WTC11 (cell line): Measurements from ENCODE around the gene MVP. TPM values are rescaled to one million over a fixed set of nuclear protein-coding genes. Genes with fewer than 3 reads are reported as not detected.

Experiments
- ATAC-seq: fragments of 200-7000 bp; cut with Tn5 transposase; 2 replicates; pipeline ENCODE4 v1.10.0; 2021; ENCODE audit warnings: mild to moderate bottlenecking, moderate library complexity
- CTCF ChIA-PET: fragments of 300-600 bp; sonication (Branson Sonifier 250); formaldehyde crosslinking; loops from one replicate; lab custom pipeline; 2021; ENCODE audit warnings: antibody characterized with exemption; lab: Charles Lee
- POLR2A ChIA-PET: fragments of 350-600 bp; sonication (Branson Sonifier 250); formaldehyde crosslinking; loops from one replicate; lab custom pipeline; 2021; ENCODE audit warnings: antibody characterized with exemption; lab: Charles Lee
- DNase-seq: peaks from one replicate; pipeline ENCODE4 v3.0.0; 2021; ENCODE audit warnings: low spot score
- H3K27ac Mint-ChIP-seq: 2 replicates; pipeline ENCODE4 v1.8.0; 2021; ENCODE audit warnings: mixed read lengths
- H3K27me3 Mint-ChIP-seq: 2 replicates; pipeline ENCODE4 v1.8.0; 2021; ENCODE audit warnings: low read depth, mild to moderate bottlenecking, moderate library complexity, mixed read lengths
- H3K36me3 Mint-ChIP-seq: 2 replicates; pipeline ENCODE4 v1.8.0; 2021; ENCODE audit warnings: mixed read lengths
- H3K4me1 Mint-ChIP-seq: 2 replicates; pipeline ENCODE4 v1.8.0; 2022; ENCODE audit warnings: mixed read lengths
- H3K4me3 Mint-ChIP-seq: 2 replicates; pipeline ENCODE4 v1.8.0; 2021; ENCODE audit warnings: mild to moderate bottlenecking, moderate library complexity, mixed read lengths
- H3K9me3 Mint-ChIP-seq: 2 replicates; pipeline ENCODE4 v1.8.0; 2021; ENCODE audit warnings: mixed read lengths
- ARID4B ChIP-seq: sonication (generic); formaldehyde crosslinking; IDR thresholded peaks from 2 replicates; pipeline ENCODE4 v1.8.0; 2023; ENCODE audit warnings: missing genetic modification reagents, mild to moderate bottlenecking, borderline replicate concordance
- E2F1 ChIP-seq: sonication (generic); formaldehyde crosslinking; IDR thresholded peaks from 2 replicates; pipeline ENCODE4 v1.8.0; 2022; ENCODE audit warnings: mild to moderate bottlenecking, missing genetic modification reagents
- ETV6 ChIP-seq: sonication (generic); formaldehyde crosslinking; IDR thresholded peaks from 2 replicates; pipeline ENCODE4 v1.8.1; 2022; ENCODE audit warnings: mild to moderate bottlenecking, missing genetic modification reagents
- FOXP4 ChIP-seq: sonication (generic); formaldehyde crosslinking; IDR thresholded peaks from 2 replicates; pipeline ENCODE4 v1.8.0; 2022; ENCODE audit warnings: mild to moderate bottlenecking, missing genetic modification reagents
- IRF1 ChIP-seq: sonication (generic); formaldehyde crosslinking; IDR thresholded peaks from 2 replicates; pipeline ENCODE4 v1.8.0; 2023; ENCODE audit warnings: missing genetic modification reagents
- KAT7 ChIP-seq: sonication (generic); formaldehyde crosslinking; IDR thresholded peaks from 2 replicates; pipeline ENCODE4 v1.8.1; 2023; ENCODE audit warnings: missing genetic modification reagents, mild to moderate bottlenecking, borderline replicate concordance
- NFATC4 ChIP-seq: fragments of 250-450 bp; sonication (Bioruptor Pico); IDR thresholded peaks from 2 replicates; pipeline ENCODE4 v1.9.0; 2021; ENCODE audit warnings: mild to moderate bottlenecking
- NR3C1 ChIP-seq: sonication (generic); formaldehyde crosslinking; conservative IDR thresholded peaks from 2 replicates; pipeline ENCODE4 v1.8.1; 2023; ENCODE audit warnings: low read depth, mild to moderate bottlenecking, missing genetic modification reagents
- PRDM15 ChIP-seq: sonication (generic); formaldehyde crosslinking; IDR thresholded peaks from 2 replicates; pipeline ENCODE4 v1.8.0; 2022; ENCODE audit warnings: missing genetic modification reagents
- PRRX2 ChIP-seq: fragments of 250-450 bp; sonication (Bioruptor Pico); IDR thresholded peaks from 2 replicates; pipeline ENCODE4 v1.8.0; 2021; ENCODE audit warnings: mild to moderate bottlenecking
- RELA ChIP-seq: sonication (generic); formaldehyde crosslinking; IDR thresholded peaks from 2 replicates; pipeline ENCODE4 v1.8.1; 2022; ENCODE audit warnings: missing genetic modification reagents, mild to moderate bottlenecking, borderline replicate concordance
- STAT6 ChIP-seq: sonication (generic); formaldehyde crosslinking; conservative IDR thresholded peaks from 2 replicates; pipeline ENCODE4 v1.8.1; 2023; ENCODE audit warnings: mild to moderate bottlenecking, low read depth, missing genetic modification reagents, moderate library complexity
- TCF7 ChIP-seq: sonication (generic); formaldehyde crosslinking; IDR thresholded peaks from 2 replicates; pipeline ENCODE4 v1.8.0; 2022; ENCODE audit warnings: mild to moderate bottlenecking, low read depth, missing genetic modification reagents, moderate library complexity
- USF1 ChIP-seq: sonication (generic); formaldehyde crosslinking; IDR thresholded peaks from 2 replicates; pipeline ENCODE4 v1.8.0; 2022; ENCODE audit warnings: mild to moderate bottlenecking, missing genetic modification reagents
- ZBTB21 ChIP-seq: sonication (generic); formaldehyde crosslinking; IDR thresholded peaks from 2 replicates; pipeline ENCODE4 v1.8.1; 2023; ENCODE audit warnings: mild to moderate bottlenecking, missing genetic modification reagents, borderline replicate concordance
- ZNF232 ChIP-seq: sonication (generic); formaldehyde crosslinking; IDR thresholded peaks from 2 replicates; pipeline ENCODE4 v1.8.0; 2022; ENCODE audit warnings: mild to moderate bottlenecking, missing genetic modification reagents
- ZNF512 ChIP-seq: sonication (generic); formaldehyde crosslinking; IDR thresholded peaks from 2 replicates; pipeline ENCODE4 v1.8.1; 2022; ENCODE audit warnings: missing genetic modification reagents, borderline replicate concordance
- total RNA-seq: library from RNA; stranded (reverse); gene quantifications from 3 replicates; pipeline ENCODE4 v1.2.3, GENCODE V29; 2021

MVP gene
- total RNA-seq, 1 experiment from 2014 or later, result 10.8 TPM

GRCh38 chr16:29790183-29790948, 29.9 kb upstream of the MVP start, which contains the start of gene KIF22:
KIF22 (plus strand) TSS chr16:29790751; CDS start chr16:29790760, 9 bp downstream.
- CTCF ChIA-PET, result interaction anchor here (0.5 to 2.7 kb wide), 35 partner anchors 12 to 1698 kb away, joined by 3 to 28 read pairs (median 5); partner anchors contain the start of genes ASPHD1, CDIPT, MAZ and PAGR1
- peaks cover 25% of the 10 kb centered on the region for H3K4me1 Mint-ChIP-seq
- POLR2A ChIA-PET, result interaction anchor here (0.6 to 1.6 kb wide), 11 partner anchors 12 to 241 kb away, joined by 3 to 6 read pairs (median 4); partner anchors contain the start of genes MAZ and SPN
- no peak for TF ChIP-seq NFATC4 (CRISPR knock-in tag)
- TF ChIP-seq ZNF232 (CRISPR knock-in tag), result peak; percentile 87
- TF ChIP-seq PRDM15 (CRISPR knock-in tag), result 0 out of 2 replicates have a peak, but pooled peaks have one; percentile 21
- TF ChIP-seq FOXP4 (CRISPR knock-in tag), result no peak; the same call in 1 of the 2 replicates
- TF ChIP-seq STAT6 (CRISPR knock-in tag), result no peak
- TF ChIP-seq USF1 (CRISPR knock-in tag), result peak; percentile 43
- 0 out of 2 replicates have a peak, but pooled peaks have one; percentile 42 for TF ChIP-seq RELA (CRISPR knock-in tag)
- no peak for TF ChIP-seq TCF7 (CRISPR knock-in tag)
- TF ChIP-seq ZNF512 (CRISPR knock-in tag), result no peak
- peak; percentile 92 for TF ChIP-seq ETV6
- TF ChIP-seq KAT7 (CRISPR knock-in tag), result peak; percentile 33; the same call in 1 of the 2 replicates
- no peak for TF ChIP-seq ZBTB21
- TF ChIP-seq NR3C1, result no peak
- TF ChIP-seq IRF1 (CRISPR knock-in tag), result 0 out of 2 replicates have a peak, but pooled peaks have one; percentile 50
- no peak for TF ChIP-seq PRRX2 (CRISPR knock-in tag)
- TF ChIP-seq E2F1 (CRISPR knock-in tag), result peak; percentile 70; the same call in 1 of the 2 replicates
- peak; percentile 92; the same call in 1 of the 2 replicates for TF ChIP-seq ARID4B (CRISPR knock-in tag)

More at GRCh38 chr16:29790183-29790948, 29.9 kb upstream of the MVP start, which contains the start of gene KIF22:
- H3K9me3 Mint-ChIP-seq, result no peaks in the 10 kb centered on the region
- H3K36me3 Mint-ChIP-seq, result peaks cover 17% of the 10 kb centered on the region
- ATAC-seq (peak; percentile 96), DNase-seq (peak; percentile 100)
- peaks cover 19% of the 10 kb centered on the region for H3K27me3 Mint-ChIP-seq
- H3K4me3 Mint-ChIP-seq, result peak within 1 kb of the TSS; percentile 98
- peak within 1 kb of the TSS; percentile 97 for H3K27ac Mint-ChIP-seq
